ENCODE measurements around the gene EIF2D.
"Not testable (repeated sequence)": the region's sequence is repeated elsewhere in the genome, so short reads cannot be mapped to it uniquely, and the experiment has no call there.

The EIF2D gene

GRCh38 chr1:206649261-206649921 lies 37.1 kb upstream of the EIF2D start:
- DNase-seq, result peak in 1 of 2 experiments; percentile 36
- TF ChIP-seq GATA1 (IDR thresholded peaks at IDR 0.05; ENCODE audit: low read depth, low read length) (no peak), POLR2A (IDR thresholded peaks at IDR 0.05; ENCODE audit: low read length) (no peak)

DNA sequence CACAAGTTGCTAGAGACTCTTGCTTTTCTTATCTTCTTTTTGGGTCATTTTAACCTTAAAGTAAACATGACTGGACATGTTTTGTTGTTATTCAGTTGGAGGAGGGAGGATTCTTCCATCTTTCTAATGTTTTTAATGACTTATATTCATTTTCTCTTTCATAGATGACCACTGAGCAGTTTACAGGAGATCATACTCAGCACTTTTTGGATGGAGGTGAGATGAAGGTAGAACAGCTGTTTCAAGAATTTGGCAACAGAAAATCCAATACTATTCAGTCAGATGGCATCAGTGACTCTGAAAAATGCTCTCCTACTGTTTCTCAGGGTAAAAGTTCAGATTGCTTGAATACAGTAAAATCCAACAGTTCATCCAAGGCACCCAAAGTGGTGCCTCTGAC lies 35.0 kb upstream of the EIF2D start:
- DNase-seq, result no peak
- TF ChIP-seq GATA1 (IDR thresholded peaks at IDR 0.05; ENCODE audit: low read depth, low read length) (no peak), POLR2A (IDR thresholded peaks at IDR 0.05; ENCODE audit: low read length) (no peak)

- no peak for DNase-seq
- TF ChIP-seq GATA1 (IDR thresholded peaks at IDR 0.05; ENCODE audit: low read depth, low read length), result no peak
Measured at GRCh38 chr1:206646504-206646903, 34.2 kb upstream of the EIF2D start.

GRCh38 chr1:206643118-206643698 lies 30.9 kb upstream of the EIF2D start:
- TF ChIP-seq GATA1 (IDR thresholded peaks at IDR 0.05; ENCODE audit: low read depth, low read length) (no peak), POLR2A (IDR thresholded peaks at IDR 0.05; ENCODE audit: low read length) (no peak)
- no peak for DNase-seq

DNA sequence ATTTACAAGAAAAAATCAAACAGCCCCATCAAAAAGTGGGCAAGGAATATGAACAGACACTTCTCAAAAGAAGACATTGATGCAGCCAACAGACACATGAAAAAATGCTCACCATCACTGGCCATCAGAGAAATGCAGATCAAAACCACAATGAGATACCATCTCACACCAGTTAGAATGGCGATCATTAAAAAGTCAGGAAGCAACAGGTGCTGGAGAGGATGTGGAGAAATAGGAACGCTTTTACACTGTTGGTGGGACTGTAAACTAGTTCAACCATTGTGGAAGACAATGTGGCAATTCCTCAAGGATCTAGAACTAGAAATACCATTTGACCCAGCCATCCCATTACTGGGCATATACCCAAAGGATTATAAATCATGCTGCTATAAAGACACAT lies 29.8 kb upstream of the EIF2D start:
- DNase-seq, result not testable (repeated sequence)

GRCh38 chr1:206637605-206638004 lies 25.3 kb upstream of the EIF2D start:
- no peak for DNase-seq

GRCh38 chr1:206636671-206637070 lies 24.4 kb upstream of the EIF2D start:
- TF ChIP-seq GATA1 (IDR thresholded peaks at IDR 0.05; ENCODE audit: low read depth, low read length) (no peak), POLR2A (IDR thresholded peaks at IDR 0.05; ENCODE audit: low read length) (no peak)
- DNase-seq, result no peak

More at GRCh38 chr1:206637605-206638004, 25.3 kb upstream of the EIF2D start:
- TF ChIP-seq POLR2A (IDR thresholded peaks at IDR 0.05; ENCODE audit: low read length) (no peak), GATA1 (IDR thresholded peaks at IDR 0.05; ENCODE audit: low read depth, low read length) (no peak)

DNA sequence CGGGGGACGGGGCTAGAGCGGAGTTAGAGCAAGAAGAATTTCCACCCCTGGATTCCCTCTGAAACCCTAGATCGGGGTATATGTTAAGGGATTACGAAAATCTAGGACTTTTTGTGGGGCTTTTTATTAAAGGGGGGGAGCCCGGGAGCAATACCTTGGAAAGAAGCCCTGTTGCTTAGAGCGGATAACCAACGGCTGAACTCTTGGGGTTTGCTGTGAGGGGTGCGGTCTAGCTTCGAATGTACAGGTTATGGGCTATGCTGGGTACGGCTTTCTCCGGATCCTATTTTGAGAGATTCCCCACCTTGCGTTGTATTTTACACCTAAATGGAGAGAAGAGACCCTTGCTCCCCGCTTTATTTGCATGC lies 23.7 kb upstream of the EIF2D start:
- no peak for TF ChIP-seq POLR2A (IDR thresholded peaks at IDR 0.05; ENCODE audit: low read length)
- TF ChIP-seq GATA1 (IDR thresholded peaks at IDR 0.05; ENCODE audit: low read depth, low read length), result no peak

GRCh38 chr1:206635080-206635977 lies 23.1 kb upstream of the EIF2D start, which contains the start of gene DYRK3:
Gene DYRK3, plus strand, starts transcription at chr1:206635536. Its CDS starts 168 bp downstream, at chr1:206635704.
- peak; percentile 94 to 97 for DNase-seq
- TF ChIP-seq GATA1 (IDR thresholded peaks at IDR 0.05; ENCODE audit: low read depth, low read length) (no peak), POLR2A (IDR thresholded peaks at IDR 0.05; ENCODE audit: low read length) (peak; percentile 90)

More for the DNA sequence above, 23.7 kb upstream of the EIF2D start:
- peak; percentile 60 to 68 for DNase-seq

DNA sequence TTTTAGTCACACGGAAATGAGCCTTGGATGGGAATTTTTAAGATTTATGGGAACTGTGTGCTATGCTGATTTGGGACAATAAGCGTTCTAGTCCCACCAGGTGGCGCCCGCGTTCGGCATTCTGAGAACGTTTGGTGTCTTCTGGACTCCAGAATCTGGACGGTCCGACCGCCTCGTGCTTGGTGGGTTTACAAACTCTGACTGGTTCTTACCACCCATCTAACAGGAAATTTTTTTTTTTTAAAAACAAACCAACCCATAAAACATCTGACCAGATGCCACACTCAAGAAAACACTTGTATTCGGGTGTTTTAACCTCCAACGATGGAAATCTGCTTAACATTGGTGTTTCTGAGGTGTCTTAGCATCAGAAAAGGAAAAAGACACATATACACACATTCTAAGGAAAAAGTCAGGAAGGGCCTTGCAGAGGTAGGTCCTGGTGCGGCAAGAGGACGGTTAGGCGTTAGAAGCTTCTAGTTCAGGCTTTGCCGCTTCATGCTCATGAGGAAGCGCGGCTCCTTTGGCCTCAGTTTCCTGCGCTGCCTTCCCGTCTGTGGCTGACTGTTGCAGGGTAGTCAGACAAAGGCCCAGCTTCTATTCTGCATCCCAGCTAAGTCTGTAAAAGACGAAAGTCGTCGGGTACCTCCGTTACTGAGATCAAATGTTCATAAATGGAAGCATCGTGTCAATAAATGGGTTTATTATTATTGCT lies 22.3 kb upstream of the EIF2D start:
- peak; percentile 81 to 91 for DNase-seq
- no peak for TF ChIP-seq GATA1 (IDR thresholded peaks at IDR 0.05; ENCODE audit: low read depth, low read length)
- TF ChIP-seq POLR2A (IDR thresholded peaks at IDR 0.05; ENCODE audit: low read length), result no peak

- no peak for DNase-seq
- TF ChIP-seq POLR2A (IDR thresholded peaks at IDR 0.05; ENCODE audit: low read length) (no peak), GATA1 (IDR thresholded peaks at IDR 0.05; ENCODE audit: low read depth, low read length) (no peak)
Measured at GRCh38 chr1:206633708-206634121, 21.4 kb upstream of the EIF2D start.

GRCh38 chr1:206631085-206631509 lies 18.8 kb upstream of the EIF2D start:
- TF ChIP-seq GATA1 (IDR thresholded peaks at IDR 0.05; ENCODE audit: low read depth, low read length) (no peak), POLR2A (IDR thresholded peaks at IDR 0.05; ENCODE audit: low read length) (no peak)
- DNase-seq, result peak; percentile 60 to 75

DNA sequence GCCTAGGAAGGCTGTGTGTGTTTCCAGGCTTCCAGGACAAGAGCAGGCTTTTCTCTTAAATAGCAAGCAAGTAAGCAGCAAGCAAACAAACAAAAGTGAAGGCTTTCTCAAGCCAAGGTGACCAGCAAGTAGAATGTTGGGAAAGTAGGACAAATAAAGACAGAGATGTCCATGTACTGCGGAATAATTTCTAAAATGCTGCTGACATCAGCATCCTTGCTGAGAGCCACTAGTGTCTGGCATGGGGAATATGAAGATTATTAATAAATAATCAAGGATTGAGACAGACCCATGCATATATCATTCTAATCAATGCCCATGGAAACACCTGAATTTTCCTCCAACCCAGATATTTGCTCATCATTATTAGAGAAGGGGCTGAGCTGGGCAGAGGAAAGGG lies 16.7 kb upstream of the EIF2D start:
- TF ChIP-seq POLR2A (IDR thresholded peaks at IDR 0.05; ENCODE audit: low read length) (no peak), GATA1 (IDR thresholded peaks at IDR 0.05; ENCODE audit: low read depth, low read length) (no peak)

GRCh38 chr1:206626396-206626795 lies 14.1 kb upstream of the EIF2D start:
- not testable (repeated sequence) for DNase-seq

More for the DNA sequence above, 16.7 kb upstream of the EIF2D start:
- DNase-seq, result no peak

Data from erythroblast (primary cell).